Fibroblast of lung (primary cell): ENCODE measurements around the gene DNAJA4. TPM values are rescaled to one million over a fixed set of nuclear protein-coding genes. Genes with fewer than 3 reads are reported as not detected.

Source experiments
- DNase-seq, 2 donors: peaks; one replicate each; pipeline versions ENCODE4 v3.0.0 to v3.0.0-alpha.2; 2010; ENCODE audit warnings: low read depth in 2 of 2
- H2AFZ ChIP-seq: 2 replicates; pipeline ENCODE4 v1.5.1; 2012; ENCODE audit warnings: low read length, control low read depth, inconsistent platforms
- H3K27ac ChIP-seq: 2 replicates; pipeline ENCODE4 v1.5.1; 2011; ENCODE audit warnings: low read length, control low read depth; ENCODE audit not compliant: insufficient read depth
- H3K27me3 ChIP-seq: 2 replicates; pipeline ENCODE4 v1.5.1; 2011; ENCODE audit warnings: mild to moderate bottlenecking, low read length; ENCODE audit not compliant: control insufficient read depth, insufficient read depth
- H3K36me3 ChIP-seq: 2 replicates; pipeline ENCODE4 v1.5.1; 2011; ENCODE audit warnings: low read length; ENCODE audit not compliant: control insufficient read depth, insufficient read depth
- H3K4me1 ChIP-seq: 2 replicates; pipeline ENCODE4 v1.5.1; 2011; ENCODE audit warnings: low read length; ENCODE audit not compliant: control insufficient read depth, insufficient read depth; ENCODE audit errors: extremely low read depth
- H3K4me2 ChIP-seq: 2 replicates; pipeline ENCODE4 v1.5.1; 2011; ENCODE audit warnings: low read length, control low read depth; ENCODE audit not compliant: insufficient read depth; ENCODE audit errors: extremely low read depth
- H3K4me3 ChIP-seq, 4 experiments: fragments of 200-600 bp in 1 of 4; sonication (generic) in 1 of 4; replicated peaks in 1 of 4; 2 replicates each; pipeline ENCODE4 v1.5.1; 2011 to 2016; ENCODE audit warnings: low read length in 4 of 4, low read depth in 3 of 4, mild to moderate bottlenecking in 3 of 4, control low read depth in 2 of 4, inconsistent platforms in 1 of 4, mixed read lengths in 1 of 4; ENCODE audit not compliant: insufficient read depth in 1 of 4; ENCODE audit errors: control extremely low read depth in 1 of 4
- H3K79me2 ChIP-seq: 2 replicates; pipeline ENCODE4 v1.5.1; 2012; ENCODE audit warnings: mild to moderate bottlenecking, low read length, inconsistent platforms; ENCODE audit not compliant: control insufficient read depth, insufficient read depth
- H3K9ac ChIP-seq: 2 replicates; pipeline ENCODE4 v1.5.1; 2011; ENCODE audit warnings: mild to moderate bottlenecking, low read length, control low read depth; ENCODE audit not compliant: insufficient read depth
- H3K9me3 ChIP-seq: 2 replicates; pipeline ENCODE4 v1.5.1; 2012; ENCODE audit warnings: low read depth, low read length; ENCODE audit not compliant: control insufficient read depth, insufficient read depth
- H4K20me1 ChIP-seq: 2 replicates; pipeline ENCODE4 v1.5.1; 2011; ENCODE audit warnings: low read length; ENCODE audit not compliant: control insufficient read depth, insufficient read depth; ENCODE audit errors: extremely low read depth
- EZH2 ChIP-seq: IDR thresholded peaks from 2 replicates; pipeline ENCODE4 v1.5.1; 2012; ENCODE audit warnings: low read length, control low read depth, mild to moderate bottlenecking; ENCODE audit errors: missing control alignments
- polyA plus RNA-seq, 2 donors: library from polyadenylated mRNA; depleted of rRNA in 1 of 2; stranded (reverse) in 1 of 2; unstranded in 1 of 2; fragments of >200 nt; gene quantifications; 2 replicates each; pipeline ENCODE4 v1.2.1, GENCODE V29; 2011 to 2012; ENCODE audit warnings: missing spikeins in 1 of 2
- total RNA-seq: library from RNA; depleted of rRNA; stranded (reverse); fragments of >200 nt; gene quantifications from 2 replicates; pipeline ENCODE4 v1.2.1, GENCODE V29; 2014
- TF ChIP-seq, protein P1 (sequence below), 2 donors: IDR thresholded peaks in 1 of 2; conservative IDR thresholded peaks in 1 of 2; 1 replicate in 1 of 2; 2 replicates in 1 of 2; pipeline ENCODE4 v1.5.1; 2011 to 2012; ENCODE audit warnings: low read length in 2 of 2, control low read depth in 1 of 2, inconsistent platforms in 1 of 2, low read depth in 1 of 2, mild to moderate bottlenecking in 1 of 2

The DNAJA4 gene
- total and polyA plus RNA-seq, 2 donors (not counting 1 experiment from before 2014, with no cell fraction given), result 2.3 to 7.9 TPM

GRCh38 chr15:78313383-78313782 is 49.0 kb downstream of the DNAJA4 start:
- H3K4me2 ChIP-seq, result no peak overlapping the region
- H3K9ac ChIP-seq, result no peak overlapping the region
- H3K79me2 ChIP-seq, result no peaks in the 10 kb centered on the region
- no peaks in the 10 kb centered on the region for H4K20me1 ChIP-seq
- H3K27me3 ChIP-seq, result no peaks in the 10 kb centered on the region
- H3K27ac ChIP-seq, result no peak overlapping the region
- DNase-seq, result no peak
- TF ChIP-seq, protein P1, sequence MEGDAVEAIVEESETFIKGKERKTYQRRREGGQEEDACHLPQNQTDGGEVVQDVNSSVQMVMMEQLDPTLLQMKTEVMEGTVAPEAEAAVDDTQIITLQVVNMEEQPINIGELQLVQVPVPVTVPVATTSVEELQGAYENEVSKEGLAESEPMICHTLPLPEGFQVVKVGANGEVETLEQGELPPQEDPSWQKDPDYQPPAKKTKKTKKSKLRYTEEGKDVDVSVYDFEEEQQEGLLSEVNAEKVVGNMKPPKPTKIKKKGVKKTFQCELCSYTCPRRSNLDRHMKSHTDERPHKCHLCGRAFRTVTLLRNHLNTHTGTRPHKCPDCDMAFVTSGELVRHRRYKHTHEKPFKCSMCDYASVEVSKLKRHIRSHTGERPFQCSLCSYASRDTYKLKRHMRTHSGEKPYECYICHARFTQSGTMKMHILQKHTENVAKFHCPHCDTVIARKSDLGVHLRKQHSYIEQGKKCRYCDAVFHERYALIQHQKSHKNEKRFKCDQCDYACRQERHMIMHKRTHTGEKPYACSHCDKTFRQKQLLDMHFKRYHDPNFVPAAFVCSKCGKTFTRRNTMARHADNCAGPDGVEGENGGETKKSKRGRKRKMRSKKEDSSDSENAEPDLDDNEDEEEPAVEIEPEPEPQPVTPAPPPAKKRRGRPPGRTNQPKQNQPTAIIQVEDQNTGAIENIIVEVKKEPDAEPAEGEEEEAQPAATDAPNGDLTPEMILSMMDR (conservative IDR thresholded peaks at IDR 0.05 in 1 of 2, IDR thresholded peaks at IDR 0.05 in 1 of 2; ENCODE audit: low read depth in 1 of 2, low read length in 2 of 2), result no peak
- TF ChIP-seq EZH2, result no peak
- H3K4me3 ChIP-seq, result no peak overlapping the region
- H3K36me3 ChIP-seq, result no peaks in the 10 kb centered on the region
- H2AFZ ChIP-seq, result no peak overlapping the region
- no peaks in the 10 kb centered on the region for H3K4me1 ChIP-seq
- no peaks in the 10 kb centered on the region for H3K9me3 ChIP-seq

- Histone ChIP-seq H3K79me2 (no peaks in the 10 kb centered on the region), H3K9ac (no peak overlapping the region), H4K20me1 (no peaks in the 10 kb centered on the region), H3K27me3 (peaks cover 3% of the 10 kb centered on the region), H3K4me1 (no peaks in the 10 kb centered on the region), H3K27ac (no peak overlapping the region), H3K4me2 (no peak overlapping the region), H3K4me3 (no peak overlapping the region), H2AFZ (no peak overlapping the region), H3K9me3 (no peaks in the 10 kb centered on the region), H3K36me3 (no peaks in the 10 kb centered on the region)
- DNase-seq, result no peak
- TF ChIP-seq EZH2, result no peak
- TF ChIP-seq, protein P1 (conservative IDR thresholded peaks at IDR 0.05 in 1 of 2, IDR thresholded peaks at IDR 0.05 in 1 of 2; ENCODE audit: low read depth in 1 of 2, low read length in 2 of 2), result no peak
These were observed 49.8 kb downstream of the DNAJA4 start for GRCh38 chr15:78314181-78314581.

DNA sequence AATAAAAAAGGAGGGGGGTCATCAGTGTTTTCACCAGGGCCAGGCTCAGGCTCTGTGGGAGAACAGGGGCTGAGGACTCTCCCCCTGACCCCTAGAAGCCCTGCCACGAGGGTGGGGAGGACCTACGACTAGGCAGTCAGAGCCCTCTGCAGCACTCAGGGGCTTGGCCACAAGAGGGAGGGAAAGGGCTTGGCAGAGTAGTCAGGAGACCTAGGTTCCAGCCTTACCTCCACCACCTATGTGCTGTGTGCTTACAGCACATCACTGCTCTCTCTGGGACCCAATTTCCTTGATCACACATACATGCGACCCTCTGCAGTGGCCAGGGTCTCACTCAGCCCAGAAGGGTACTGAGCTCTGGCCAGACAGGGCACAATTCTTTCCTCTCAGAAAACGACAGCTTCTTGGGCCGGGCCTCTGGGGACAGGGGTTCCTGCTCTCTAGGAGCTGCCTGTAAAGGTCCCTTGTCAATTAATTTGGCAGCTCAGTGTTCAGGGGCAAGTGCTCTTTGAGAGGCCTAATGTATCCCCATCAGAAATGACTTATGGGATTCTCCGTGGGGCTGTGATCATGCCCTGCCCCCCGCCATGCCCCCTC is 51.4 kb downstream of the DNAJA4 start:
- H3K27me3 ChIP-seq, result peaks cover 3% of the 10 kb centered on the region
- no peaks in the 10 kb centered on the region for H3K36me3 ChIP-seq
- no peaks in the 10 kb centered on the region for H3K79me2 ChIP-seq
- H4K20me1 ChIP-seq, result no peaks in the 10 kb centered on the region
- H3K9me3 ChIP-seq, result no peaks in the 10 kb centered on the region
- H3K4me3 ChIP-seq, result no peak overlapping the region
- no peak for DNase-seq
- H3K4me2 ChIP-seq, result no peak overlapping the region
- H3K4me1 ChIP-seq, result no peaks in the 10 kb centered on the region
- H3K27ac ChIP-seq, result no peak overlapping the region
- no peak overlapping the region for H2AFZ ChIP-seq
- no peak overlapping the region for H3K9ac ChIP-seq
- TF ChIP-seq, protein P1 (conservative IDR thresholded peaks at IDR 0.05 in 1 of 2, IDR thresholded peaks at IDR 0.05 in 1 of 2; ENCODE audit: low read depth in 1 of 2, low read length in 2 of 2), result peak in 1 of 2 donors; percentile 17
- TF ChIP-seq EZH2, result no peak
